ENCODE measurements around the gene SMARCD1.
"Not testable (repeated sequence)": the region's sequence is repeated elsewhere in the genome, so short reads cannot be mapped to it uniquely, and the experiment has no call there.

The SMARCD1 gene

DNA sequence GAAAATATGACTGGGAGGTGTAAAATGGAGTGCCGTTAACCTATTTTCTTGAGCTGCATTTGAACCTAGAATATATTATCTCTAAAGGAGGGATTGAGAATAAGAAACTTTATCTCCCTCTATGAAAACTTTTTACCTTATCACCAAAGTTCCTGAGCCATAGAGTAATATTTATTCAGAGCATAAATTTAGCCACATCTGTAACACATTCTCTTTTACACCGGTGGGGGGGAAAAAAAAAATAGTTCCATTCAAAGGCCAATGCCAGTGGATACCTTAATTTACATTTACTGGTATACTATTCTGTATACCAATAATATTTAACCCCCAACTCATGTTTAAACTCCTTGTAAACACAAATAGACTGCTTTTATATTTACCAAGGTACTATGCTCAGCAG lies 60.3 kb downstream of the SMARCD1 start:
- no peak for DNase-seq (ENCODE audit: low read depth)

DNA sequence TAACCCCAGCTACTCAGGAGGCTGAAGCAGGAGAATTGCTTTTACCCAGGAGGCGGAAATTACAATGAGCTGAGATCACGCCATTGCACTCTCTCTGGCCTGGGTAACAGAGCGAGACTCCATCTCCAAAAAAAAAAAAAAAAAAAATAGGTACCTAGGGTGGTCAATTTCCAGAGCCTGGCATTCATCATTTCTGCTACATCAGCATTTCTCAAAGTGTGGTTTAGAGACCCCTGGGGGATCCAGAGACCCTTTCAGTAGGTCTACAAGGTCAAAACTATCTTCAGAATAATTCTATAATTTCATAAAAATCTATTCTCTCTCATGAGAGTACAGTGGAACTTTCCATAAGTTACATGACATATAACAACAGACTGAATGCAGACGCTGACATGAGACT lies 62.1 kb downstream of the SMARCD1 start:
- DNase-seq (ENCODE audit: low read depth): no peak

- not testable (repeated sequence) for DNase-seq (ENCODE audit: low read depth)
Observed at GRCh38 chr12:50148011-50148410, 62.9 kb downstream of the SMARCD1 start.

GRCh38 chr12:50149311-50149710 lies 64.2 kb downstream of the SMARCD1 start:
- no peak for DNase-seq (ENCODE audit: low read depth)

Data from GM04503 (cell line).